IMR-90 (cell line): Measurements from ENCODE around the gene RAB3IL1. TPM values are rescaled to one million over a fixed set of nuclear protein-coding genes. Genes with fewer than 3 reads are reported as not detected.

Experiments used
- ATAC-seq: fragments of 200-7000 bp; cut with Tn5 transposase; 2 replicates; pipeline ENCODE4 v1.9.1; 2020; ENCODE audit warnings: low read depth, mild to moderate bottlenecking, moderate library complexity
- BruUV-seq: library from RNA; stranded (reverse); fragments of 400-500 nt; replicated peaks from 2 replicates; lab custom pipeline; 2021; lab: Mats Ljungman, UMichigan
- CTCF ChIA-PET: fragments of 300-600 bp; formaldehyde crosslinking; extraction: SDS; loops from one replicate; lab custom pipeline; 2021; ENCODE audit warnings: antibody characterized with exemption; lab: Yijun Ruan, JAX
- POLR2A ChIA-PET: fragments of 300-600 bp; sonication (Branson Sonifier 250); formaldehyde crosslinking; loops from one replicate; lab custom pipeline; 2022; ENCODE audit warnings: antibody characterized with exemption; ENCODE audit not compliant: unreplicated experiment; lab: Charles Lee
- DNase-seq: peaks from one replicate; pipeline ENCODE4 v3.0.0; 2013
- H2AFZ ChIP-seq: replicated peaks from 2 replicates; pipeline ENCODE3; 2013; ENCODE audit warnings: low read length, mild to moderate bottlenecking; ENCODE audit not compliant: poor library complexity
- H2AK5ac ChIP-seq: 2 replicates; pipeline ENCODE4 v1.6.1; 2013; ENCODE audit warnings: low read depth, low read length, inconsistent platforms
- H2AK9ac ChIP-seq: replicated peaks from 2 replicates; pipeline ENCODE3; 2013; ENCODE audit warnings: mild to moderate bottlenecking, low read depth, low read length, moderate library complexity; ENCODE audit not compliant: poor library complexity
- H2BK120ac ChIP-seq: 2 replicates; pipeline ENCODE4 v1.6.1; 2013; ENCODE audit warnings: low read depth, low read length, inconsistent platforms
- H2BK15ac ChIP-seq: 3 replicates; pipeline ENCODE4 v1.6.1; 2013; ENCODE audit warnings: low read depth, low read length, inconsistent platforms
- H2BK20ac ChIP-seq: 2 replicates; pipeline ENCODE4 v1.6.1; 2013; ENCODE audit warnings: low read depth, mild to moderate bottlenecking, inconsistent platforms, low read length, moderate library complexity
- H2BK5ac ChIP-seq: 2 replicates; pipeline ENCODE4 v1.6.1; 2013; ENCODE audit warnings: mild to moderate bottlenecking, low read depth, low read length, inconsistent platforms; ENCODE audit not compliant: poor library complexity, severe bottlenecking
- H3K14ac ChIP-seq: replicated peaks from 2 replicates; pipeline ENCODE4 v1.6.1; 2013; ENCODE audit warnings: low read depth, low read length, inconsistent platforms
- H3K18ac ChIP-seq: 2 replicates; pipeline ENCODE4 v1.6.1; 2013; ENCODE audit warnings: low read depth, low read length, control low read depth
- H3K23ac ChIP-seq: 2 replicates; pipeline ENCODE4 v1.6.1; 2013; ENCODE audit warnings: low read depth, low read length, inconsistent platforms
- H3K27ac ChIP-seq: 2 replicates; pipeline ENCODE4 v1.5.1; 2013; ENCODE audit warnings: mild to moderate bottlenecking, control low read depth, low read length; ENCODE audit not compliant: insufficient read depth
- H3K27me3 ChIP-seq: 2 replicates; pipeline ENCODE4 v1.6.1; 2013; ENCODE audit warnings: low read length; ENCODE audit not compliant: control insufficient read depth, insufficient read depth
- H3K36me3 ChIP-seq: 2 replicates; pipeline ENCODE4 v1.6.1; 2013; ENCODE audit warnings: low read length, mixed read lengths; ENCODE audit not compliant: control insufficient read depth, insufficient read depth
- H3K4ac ChIP-seq: 2 replicates; pipeline ENCODE4 v1.6.1; 2013; ENCODE audit warnings: low read depth, low read length, inconsistent platforms
- H3K4me1 ChIP-seq: 2 replicates; pipeline ENCODE4 v1.6.1; 2013; ENCODE audit warnings: low read length, mixed read lengths; ENCODE audit not compliant: control insufficient read depth, insufficient read depth
- H3K4me2 ChIP-seq: 2 replicates; pipeline ENCODE4 v1.6.1; 2013; ENCODE audit warnings: low read depth, mild to moderate bottlenecking, control low read depth, low read length, moderate library complexity
- H3K4me3 ChIP-seq: 2 replicates; pipeline ENCODE4 v1.5.1; 2013; ENCODE audit warnings: low read depth, mild to moderate bottlenecking, control low read depth, low read length, moderate library complexity; ENCODE audit not compliant: insufficient read depth
- H3K56ac ChIP-seq: 2 replicates; pipeline ENCODE4 v1.6.1; 2013; ENCODE audit warnings: low read length, inconsistent platforms; ENCODE audit not compliant: insufficient read depth; ENCODE audit errors: extremely low read depth
- H3K79me1 ChIP-seq, 2 experiments: 2 replicates each; pipeline ENCODE4 v1.6.1; 2013; ENCODE audit warnings: low read length in 2 of 2, inconsistent platforms in 1 of 2, low read depth in 1 of 2
- H3K9ac ChIP-seq: 2 replicates; pipeline ENCODE4 v1.6.1; 2013; ENCODE audit warnings: low read depth, low read length, control low read depth
- H3K9me1 ChIP-seq: 2 replicates; pipeline ENCODE4 v1.6.1; 2013; ENCODE audit warnings: low read length, inconsistent platforms; ENCODE audit not compliant: insufficient read depth
- H3K9me3 ChIP-seq: 2 replicates; pipeline ENCODE4 v1.6.1; 2013; ENCODE audit warnings: low read length; ENCODE audit not compliant: control insufficient read depth, insufficient read depth
- H4K20me1 ChIP-seq: 2 replicates; pipeline ENCODE4 v1.6.1; 2013; ENCODE audit warnings: low read length, inconsistent platforms; ENCODE audit not compliant: insufficient read depth
- H4K5ac ChIP-seq: 2 replicates; pipeline ENCODE4 v1.6.1; 2013; ENCODE audit warnings: mild to moderate bottlenecking, low read depth, low read length, control low read depth
- H4K8ac ChIP-seq, 2 experiments: 2 replicates each; pipeline ENCODE4 v1.6.1; 2013; ENCODE audit warnings: low read depth in 2 of 2, low read length in 2 of 2, control low read depth in 1 of 2, inconsistent platforms in 1 of 2
- H4K91ac ChIP-seq: 2 replicates; pipeline ENCODE4 v1.6.1; 2013; ENCODE audit warnings: low read depth, low read length, inconsistent platforms; ENCODE audit not compliant: insufficient read depth
- CEBPB ChIP-seq: IDR thresholded peaks from 2 replicates; pipeline ENCODE4 v1.6.1; 2012; ENCODE audit warnings: low read depth, low read length, improper control_type of control experiment
- CHD1 ChIP-seq: IDR thresholded peaks from 2 replicates; pipeline ENCODE4 v1.6.1; 2012; ENCODE audit warnings: low read depth, low read length, improper control_type of control experiment
- CTCF ChIP-seq: conservative IDR thresholded peaks from 2 replicates; pipeline ENCODE4 v1.5.1; 2012; ENCODE audit warnings: mild to moderate bottlenecking, low read depth, low read length, improper control_type of control experiment
- ELK1 ChIP-seq: fragments of 150-350 bp; IDR thresholded peaks from 2 replicates; pipeline ENCODE4 v1.6.1; 2016; ENCODE audit warnings: low read depth, mild to moderate bottlenecking, low read length, moderate library complexity, borderline replicate concordance
- MAFK ChIP-seq: IDR thresholded peaks from 2 replicates; pipeline ENCODE4 v1.6.1; 2012; ENCODE audit warnings: low read depth, low read length, improper control_type of control experiment
- NFE2L2 ChIP-seq: fragments of 150-350 bp; IDR thresholded peaks from 2 replicates; pipeline ENCODE4 v1.6.1; 2016; ENCODE audit warnings: low read depth, mild to moderate bottlenecking, low read length
- RCOR1 ChIP-seq: IDR thresholded peaks from 2 replicates; pipeline ENCODE4 v1.6.1; 2012; ENCODE audit warnings: mild to moderate bottlenecking, low read length, improper control_type of control experiment; ENCODE audit not compliant: insufficient replicate concordance
- RFX5 ChIP-seq: IDR thresholded peaks from 2 replicates; pipeline ENCODE4 v1.8.0; 2012; ENCODE audit warnings: low read depth, mild to moderate bottlenecking, low read length, moderate library complexity
- SMC3 ChIP-seq: fragments of 150-350 bp; IDR thresholded peaks from 2 replicates; pipeline ENCODE4 v1.6.1; 2016; ENCODE audit warnings: low read depth, mild to moderate bottlenecking, antibody characterized with exemption, low read length, moderate library complexity
- USF2 ChIP-seq: fragments of 150-350 bp; IDR thresholded peaks from 2 replicates; pipeline ENCODE4 v1.6.1; 2017; ENCODE audit warnings: mild to moderate bottlenecking, antibody characterized with exemption, low read length, low read depth
- WGBS, 2 experiments: methylation state at CpG; one replicate each; pipeline versions ENCODE4 v1.1.5 to v1.1.7; 2013; ENCODE audit warnings: missing lambda C conversion rate in 2 of 2; ENCODE audit not compliant: insufficient read length in 1 of 2; ENCODE audit errors: extremely low coverage in 2 of 2; 5-methylcytosine and 5-hydroxymethylcytosine counted together
- dilution Hi-C: fragments of 300-500 bp; cut with HindIII; formaldehyde crosslinking; loops from one replicate; pipeline ENCODE4 v1.14.3; 2018; ENCODE audit warnings: low sequenced_read_pairs; ENCODE audit not compliant: unreplicated experiment
- in situ Hi-C: fragments of 300-500 bp; cut with MboI; formaldehyde crosslinking; loops from 3 replicates; pipeline ENCODE4 v1.14.3; 2019; ENCODE audit warnings: low sequenced_read_pairs, inconsistent platforms, mixed read lengths
- intact Hi-C: fragments of 100-400 bp; cut with micrococcal nuclease; formaldehyde crosslinking; loops from 2 replicates; pipeline ENCODE4 v1.10.0; 2022
- polyA plus RNA-seq, 3 experiments: library from polyadenylated mRNA; depleted of rRNA; stranded (reverse); fragments of >200 nt; gene quantifications; 2 replicates each; pipeline ENCODE4 v1.2.3, GENCODE V29; 2012; ENCODE audit warnings: low replicate concordance in 1 of 3
- total RNA-seq: library from RNA; depleted of rRNA; stranded (reverse); fragments of >200 nt; gene quantifications from 2 replicates; pipeline ENCODE4 v1.2.3, GENCODE V29; 2012

The RAB3IL1 gene
- total and polyA plus RNA-seq, 2 of the 4 experiments (the other 2 are of a cell fraction) = 0.72 to 1.9 TPM

- Histone ChIP-seq H3K27ac (no peak overlapping the region), H3K4me3 (no peak overlapping the region), H3K9me1 (peaks cover 18% of the 10 kb centered on the region), H4K20me1 (peaks cover 21% of the 10 kb centered on the region; the same call in 1 of the 2 replicates), H3K4me2 (no peak overlapping the region), H4K5ac (no peak overlapping the region), H4K91ac (no peak overlapping the region), H3K4ac (no peak overlapping the region; the same call in 1 of the 2 replicates), H2AK5ac (no peak overlapping the region), H2AFZ (no peak overlapping the region), H3K14ac (peak overlapping the region; percentile 6; the same call in 1 of the 2 replicates), H3K56ac (no peak overlapping the region), H3K27me3 (no peaks in the 10 kb centered on the region), H3K23ac (no peak overlapping the region), H2BK120ac (no peak overlapping the region), H2BK15ac (no peak overlapping the region), H2AK9ac (peak overlapping the region; percentile 3), H2BK20ac (no peak overlapping the region), H3K18ac (no peak overlapping the region), H3K9me3 (no peaks in the 10 kb centered on the region), H3K9ac (no peak overlapping the region), H4K8ac (no peak overlapping the region), H3K4me1 (peaks cover 1% of the 10 kb centered on the region), H3K36me3 (peaks cover 19% of the 10 kb centered on the region), H3K79me1 (peaks cover 10 to 56% of the 10 kb centered on the region in 2 experiments), H2BK5ac (no peak overlapping the region)
- no peak for ATAC-seq
- POLR2A ChIA-PET = no interaction called here
- CTCF ChIA-PET = interaction anchor here (0.6 to 1.9 kb wide), 3 partner anchors 66 to 227 kb away, joined by 3 to 6 read pairs (median 3); no protein-coding TSS in a partner anchor
- dilution Hi-C loops = no loop called here
- WGBS, 2 experiments = no CpG with 5 or more reads among the region's 3 CpGs
- TF ChIP-seq SMC3 (no peak), RFX5 (no peak), MAFK (no peak), ELK1 (no peak), CHD1 (no peak), NFE2L2 (no peak), CTCF (no peak), CEBPB (no peak), USF2 (no peak), RCOR1 (no peak)
- no peak for DNase-seq
- intact Hi-C loops = no loop called here
- no TSS peak for BruUV-seq
- in situ Hi-C loops = no loop called here
Observed at GRCh38 chr11:61881397-61881796, 36.0 kb downstream of the RAB3IL1 start.
